Hematopoietic multipotent progenitor cell treated with erythropoietin and hydrocortisone succinate and interleukin-3 and kit ligand, for 6 days (in vitro differentiated cells): Measurements from ENCODE around the gene WIF1.
A peak's percentile ranks its signal among the peaks of the same experiment; 100 is the strongest.

Source experiments
- DNase-seq: peaks from one replicate; pipeline ENCODE4 v3.0.0-alpha.2; 2015

Gene WIF1

DNA sequence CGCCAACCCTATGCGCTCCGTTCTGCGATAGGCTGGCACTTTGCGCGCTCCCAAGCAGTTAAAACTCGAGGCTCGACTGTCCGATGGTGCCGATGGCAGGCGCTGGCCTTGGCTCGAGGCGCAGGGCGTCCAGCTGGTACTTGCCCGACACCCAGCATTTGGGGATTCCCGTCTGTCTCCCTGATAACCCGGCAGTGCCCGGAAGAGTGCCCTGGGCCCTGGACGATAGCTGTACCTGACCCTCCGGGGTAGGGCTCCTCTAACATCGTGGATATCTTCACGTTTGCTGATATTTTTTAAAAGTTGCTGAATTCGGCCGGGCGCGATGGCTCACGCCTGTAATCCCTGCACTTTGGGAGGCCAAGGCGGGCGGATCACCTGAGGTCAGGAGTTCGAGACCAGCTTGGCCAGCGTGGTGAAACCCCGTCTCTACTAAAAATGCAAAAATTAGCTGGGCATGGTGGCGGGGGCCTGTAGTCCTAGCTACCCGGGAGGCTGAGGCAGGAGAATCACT is 908 bp upstream of the WIF1 start:
- no peak for DNase-seq

DNA sequence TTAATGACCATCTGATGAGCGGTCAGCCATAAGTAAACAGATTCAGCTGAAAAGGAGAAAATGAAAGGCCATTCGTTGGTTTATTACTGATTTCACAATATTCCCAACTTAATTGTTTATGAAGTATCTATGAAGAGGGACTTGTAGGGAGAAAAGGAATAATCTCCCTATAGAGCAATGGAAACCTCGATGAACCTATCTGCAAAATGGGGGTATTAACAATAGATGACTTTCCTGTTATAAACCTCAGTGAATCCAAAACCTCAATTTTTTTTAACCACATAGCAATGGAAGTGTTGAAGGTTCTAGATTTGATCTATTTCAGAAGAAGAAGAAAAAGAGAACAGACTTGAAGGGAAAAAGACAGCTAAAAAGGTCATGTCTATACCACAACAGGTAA is 2.0 kb downstream of the WIF1 start:
- DNase-seq = no peak

DNA sequence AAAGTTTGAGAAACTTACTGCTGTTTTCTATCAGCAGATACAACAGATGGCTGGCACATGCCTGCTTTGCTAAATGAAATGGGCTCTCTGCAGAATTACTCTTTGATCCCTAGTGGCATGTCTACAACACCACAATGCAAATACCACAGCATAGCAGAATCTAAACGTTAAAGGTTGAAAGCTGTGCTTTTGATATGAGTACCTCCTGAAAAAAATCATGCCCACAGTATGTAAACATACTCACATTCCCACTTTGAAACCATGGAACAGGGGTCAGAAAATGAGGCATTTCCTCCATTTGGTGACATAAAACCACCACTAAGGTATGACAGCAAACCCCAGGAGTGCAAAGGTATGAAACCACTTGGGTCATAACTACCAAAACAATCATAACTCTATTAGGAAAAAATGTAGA is 7.5 kb downstream of the WIF1 start:
- no peak for DNase-seq

DNA sequence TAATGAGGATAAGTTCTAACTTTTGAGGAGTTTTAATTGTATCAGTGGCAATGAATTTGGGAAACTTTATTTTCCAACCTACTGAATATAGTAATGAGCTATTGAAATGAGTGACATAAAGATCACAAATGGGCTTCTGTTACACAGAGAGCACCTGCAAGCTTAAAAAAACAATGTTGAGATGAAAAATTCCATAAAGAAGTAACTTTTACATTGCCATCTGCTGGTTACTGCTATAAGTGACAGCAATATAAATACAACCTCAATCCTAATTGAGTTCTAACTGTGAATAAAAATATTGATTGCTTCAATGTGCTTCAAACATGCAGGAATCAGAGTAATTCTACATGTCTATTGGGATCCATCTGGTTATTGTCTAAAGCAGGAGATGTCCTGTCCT is 14.2 kb downstream of the WIF1 start:
- peak; percentile 39 for DNase-seq

DNA sequence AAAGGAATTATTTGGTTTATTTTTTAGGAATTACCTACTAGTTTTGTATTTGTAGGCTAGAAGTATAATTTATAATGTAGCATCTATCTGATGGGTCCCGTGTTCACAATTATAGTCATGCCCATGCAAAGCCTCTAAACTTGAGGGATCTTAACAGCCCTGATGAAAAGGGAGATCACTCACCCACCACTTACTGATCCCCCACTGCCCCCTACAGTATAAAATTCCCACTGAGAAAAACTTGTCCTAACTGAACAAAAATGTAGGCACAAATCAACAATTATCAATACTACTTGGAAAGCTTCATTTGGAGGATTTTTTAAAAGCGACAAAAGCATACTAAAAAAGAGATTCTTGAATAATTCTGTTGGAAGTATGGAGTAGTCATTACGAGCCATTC is 21.0 kb downstream of the WIF1 start:
- peak; percentile 35 for DNase-seq

DNA sequence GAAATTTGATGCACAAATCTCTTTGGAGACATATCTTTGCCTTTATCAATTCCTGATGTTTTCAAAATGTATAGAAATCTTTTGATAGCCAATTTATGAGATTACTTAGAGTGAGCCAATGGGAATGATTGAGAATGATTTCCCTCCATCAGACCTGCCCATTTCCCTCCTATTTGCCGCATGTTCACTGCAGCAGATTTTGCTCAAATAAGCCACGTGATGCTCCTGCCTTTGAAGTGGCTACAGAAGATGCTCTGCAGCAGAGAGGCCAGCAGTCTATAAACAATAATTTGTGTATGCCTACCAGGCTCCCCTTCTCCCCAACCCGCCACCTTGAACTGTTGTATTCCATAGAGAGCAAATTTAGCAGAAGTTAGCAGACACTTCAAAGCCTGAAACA is 21.9 kb downstream of the WIF1 start:
- no peak for DNase-seq

DNA sequence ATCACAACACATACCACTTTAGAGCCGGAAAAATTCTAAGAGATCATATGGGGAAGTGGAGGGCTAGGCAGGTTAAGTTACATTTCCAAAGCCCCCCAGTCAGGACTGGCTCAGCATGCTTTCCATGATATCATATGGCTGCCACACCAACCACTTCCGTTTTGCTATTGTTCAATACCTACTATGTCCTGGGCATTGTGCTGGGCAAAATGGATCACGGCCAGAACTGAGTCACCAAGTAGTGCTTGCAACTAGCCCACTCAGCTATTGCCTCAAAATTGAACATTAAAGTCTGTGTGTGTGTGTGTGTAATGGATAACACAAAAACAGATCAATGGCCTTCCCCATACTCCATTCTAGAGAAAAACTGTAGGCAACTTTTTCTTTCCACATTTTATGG is 22.7 kb downstream of the WIF1 start:
- DNase-seq = no peak

DNA sequence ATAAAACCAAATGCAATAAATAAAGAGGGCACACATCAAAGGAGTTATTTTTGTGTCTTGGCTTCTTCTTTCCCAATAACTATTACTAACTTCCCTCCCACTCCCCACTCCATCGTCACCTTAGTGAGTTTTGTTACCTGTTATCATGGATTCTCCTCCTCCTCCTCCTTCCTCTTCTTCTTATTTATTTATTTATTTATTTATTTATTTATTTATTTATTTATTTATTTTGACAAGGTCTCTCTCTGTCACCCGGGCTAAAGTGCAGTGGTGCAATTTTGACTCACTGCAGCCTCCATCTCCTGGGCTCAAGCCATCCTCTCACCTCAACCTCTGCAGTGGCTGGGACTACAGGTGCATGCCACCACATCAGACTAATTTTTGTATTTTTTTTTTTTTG is 26.4 kb downstream of the WIF1 start:
- no peak for DNase-seq

DNA sequence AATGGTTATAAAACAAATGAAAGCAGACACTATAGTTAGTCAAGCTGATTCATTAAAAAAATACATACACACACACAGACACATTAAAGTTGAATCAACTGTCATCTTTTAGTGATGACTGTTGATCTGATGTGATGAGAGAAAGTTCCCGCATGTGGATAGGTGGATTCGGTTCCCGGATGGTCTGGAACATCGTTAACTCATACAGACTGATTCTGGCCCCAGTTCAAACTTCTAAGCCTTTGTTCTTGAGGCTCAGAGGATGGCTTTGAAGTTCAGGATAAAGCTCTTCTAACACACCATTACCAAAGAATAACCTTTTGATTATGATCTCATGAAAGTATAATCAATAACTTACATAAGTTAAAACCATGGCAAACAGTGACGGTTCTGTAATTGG is 27.5 kb downstream of the WIF1 start:
- DNase-seq = no peak

DNA sequence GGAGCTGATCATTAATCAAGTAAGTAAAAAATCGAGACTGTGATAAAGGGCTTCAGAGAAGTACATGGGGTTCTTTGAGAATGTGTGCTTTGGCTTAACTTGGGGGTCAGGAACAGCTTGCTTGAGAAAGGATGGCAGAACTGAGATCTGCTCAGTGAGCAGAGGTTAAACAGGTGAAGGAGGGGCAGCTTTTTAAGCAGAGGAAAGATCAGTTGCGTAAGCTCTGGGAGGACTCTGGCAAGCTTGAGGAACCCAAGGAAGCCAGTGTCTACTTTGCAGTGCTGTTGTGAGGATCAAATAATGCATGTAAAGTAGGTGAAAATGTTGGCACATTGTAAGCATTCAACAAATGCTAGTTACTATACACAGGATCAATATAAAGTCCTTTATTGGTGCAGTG is 30.6 kb downstream of the WIF1 start:
- no peak for DNase-seq

DNA sequence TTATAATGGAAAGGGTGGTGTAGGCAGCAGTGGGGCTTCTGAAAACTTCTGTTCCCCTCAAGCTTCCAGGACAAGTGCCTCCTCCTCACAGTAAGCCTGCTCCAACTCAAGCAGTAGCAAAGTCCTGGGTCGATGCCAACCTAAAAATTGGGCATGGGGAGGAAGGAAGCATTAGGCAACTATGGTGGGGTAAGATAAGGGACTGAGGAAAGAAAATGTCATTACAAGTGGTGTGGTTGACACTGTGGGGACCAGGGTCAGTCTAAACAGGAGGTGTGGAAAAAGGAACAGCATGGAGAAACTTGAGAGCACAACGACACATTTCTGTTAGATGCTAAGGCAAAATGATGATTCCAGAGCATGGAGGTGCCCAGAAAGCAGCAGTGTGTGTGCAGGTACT is 34.9 kb downstream of the WIF1 start:
- peak; percentile 70 for DNase-seq

DNA sequence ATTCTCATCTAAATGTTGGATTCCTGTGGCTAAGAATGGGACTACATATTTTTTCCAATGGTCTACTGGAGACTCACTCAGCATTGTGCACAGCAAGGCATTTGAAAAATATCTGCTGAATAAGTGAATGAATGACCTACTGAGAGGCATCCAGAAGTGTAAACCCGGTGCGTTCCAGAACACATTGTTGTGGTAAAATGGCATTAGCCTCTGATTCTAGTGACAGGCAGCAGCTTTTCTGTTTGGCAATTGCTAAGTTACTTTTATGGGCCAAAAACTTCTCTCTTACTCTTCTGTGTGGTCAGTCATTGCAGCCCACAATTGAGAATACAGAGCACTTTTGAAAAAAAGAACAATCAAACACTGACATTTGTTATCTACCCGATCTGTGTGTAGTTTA is 36.5 kb downstream of the WIF1 start:
- DNase-seq = no peak

DNA sequence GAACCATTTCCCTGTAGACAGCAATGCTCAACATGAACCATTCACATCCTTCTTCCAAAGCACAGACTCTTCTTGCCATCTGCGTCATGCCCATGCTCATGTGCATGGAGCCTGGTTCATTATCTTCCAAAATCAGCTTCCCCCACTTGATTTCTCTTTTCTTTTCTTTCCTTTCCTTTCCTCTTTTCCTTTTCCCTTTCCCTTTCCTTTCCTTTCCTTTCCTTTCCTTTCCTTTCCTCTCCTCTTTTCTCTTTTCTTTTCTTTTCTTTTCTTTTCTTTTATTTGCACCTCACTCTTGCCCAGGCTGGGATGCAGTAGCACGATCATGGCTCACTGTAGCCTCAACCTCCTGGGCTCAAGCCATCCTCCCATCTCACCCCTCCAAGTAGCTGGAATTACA is 37.5 kb downstream of the WIF1 start:
- DNase-seq = no peak

DNA sequence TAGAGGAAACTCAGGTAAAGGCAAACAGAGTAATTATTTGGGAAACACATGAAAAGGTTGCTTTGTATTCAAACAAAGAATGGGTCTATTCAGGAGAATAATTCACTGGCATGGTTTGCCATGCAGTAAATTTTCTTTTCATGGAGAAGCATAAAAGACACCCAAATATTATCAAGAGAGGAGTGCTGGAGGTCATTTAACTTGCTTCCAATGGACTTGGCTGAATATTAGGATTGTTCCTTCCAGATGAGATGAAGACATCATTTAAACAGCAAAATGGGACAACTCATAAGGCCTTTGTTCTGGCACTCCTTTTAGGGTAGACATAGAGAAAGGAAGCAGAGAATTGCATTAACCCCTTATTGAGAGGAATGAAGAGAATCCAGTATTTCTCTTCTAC is 38.7 kb downstream of the WIF1 start:
- DNase-seq = no peak

DNA sequence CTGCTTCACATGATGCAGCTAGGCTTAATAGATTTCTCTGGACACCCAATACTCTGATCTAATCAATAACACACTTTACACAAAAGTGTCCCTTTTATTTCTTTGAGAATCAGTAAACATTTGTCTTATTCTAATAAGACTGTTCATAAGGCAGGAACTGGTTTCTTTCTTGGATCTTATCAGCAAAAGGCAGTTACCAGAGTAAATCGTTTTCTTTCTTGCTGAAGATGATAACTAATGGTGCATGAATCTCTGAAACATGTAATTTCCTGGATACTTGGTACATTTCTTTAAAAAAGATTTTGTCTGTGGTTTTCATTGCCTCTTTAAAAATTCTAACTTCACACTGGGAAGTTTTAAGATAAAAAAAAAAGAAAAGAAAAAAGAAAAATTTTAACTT is 39.6 kb downstream of the WIF1 start:
- DNase-seq = peak; percentile 23

DNA sequence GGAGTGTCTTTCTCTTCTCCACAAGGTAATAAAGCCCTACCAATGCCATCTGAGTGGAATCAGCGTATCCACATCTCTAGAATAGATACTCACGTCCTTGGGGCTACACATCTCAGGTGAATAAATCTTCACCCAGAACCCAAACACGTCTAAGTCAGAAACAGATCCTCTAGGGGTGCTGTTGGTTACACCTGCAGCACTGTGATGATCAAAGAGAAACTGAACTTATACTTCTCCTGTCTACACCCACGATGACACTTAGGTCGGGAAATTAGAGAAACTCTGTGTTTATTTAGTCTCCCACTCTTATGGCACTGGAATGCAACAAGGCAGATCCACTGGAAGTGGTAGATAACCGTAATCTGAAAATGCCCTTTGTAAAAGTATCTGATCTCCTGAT is 46.2 kb downstream of the WIF1 start:
- DNase-seq = no peak

DNA sequence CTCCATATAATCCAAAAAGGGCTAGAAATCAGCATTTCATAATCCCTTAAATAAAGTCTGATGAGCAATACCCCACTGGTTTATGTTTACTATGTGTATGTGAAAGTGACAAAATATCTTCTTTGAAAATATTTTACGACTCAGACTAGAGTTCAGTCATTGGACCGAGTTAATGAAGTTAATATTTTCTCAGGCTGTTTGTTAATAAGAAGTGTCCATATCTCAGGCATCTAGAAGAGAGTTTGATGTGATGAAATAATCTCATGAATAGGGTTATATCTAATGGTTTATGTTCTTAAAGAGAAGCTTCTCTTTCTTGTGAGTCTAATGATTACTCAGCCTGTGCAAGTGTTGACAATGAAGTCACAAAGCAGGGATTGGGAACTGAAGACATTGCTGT is 51.8 kb downstream of the WIF1 start:
- no peak for DNase-seq

DNA sequence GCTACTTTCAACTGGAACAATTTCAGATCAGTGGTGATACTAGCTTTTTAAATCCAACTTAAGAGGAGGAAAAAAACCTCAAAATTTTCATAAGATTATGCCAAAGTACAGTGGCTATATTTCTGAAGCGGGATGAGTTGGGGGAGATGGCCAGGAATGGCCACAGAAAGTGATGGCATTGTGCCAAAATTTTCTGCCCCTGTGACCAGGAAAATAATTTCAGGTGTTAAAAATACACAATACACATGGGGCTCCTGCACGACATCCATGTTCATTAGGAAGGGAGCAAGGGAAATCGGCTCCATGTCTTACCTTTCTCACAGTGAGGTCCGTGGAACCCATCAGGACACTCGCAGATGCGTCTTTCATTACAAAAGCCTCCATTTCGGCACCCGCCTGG is 53.7 kb downstream of the WIF1 start:
- no peak for DNase-seq

DNA sequence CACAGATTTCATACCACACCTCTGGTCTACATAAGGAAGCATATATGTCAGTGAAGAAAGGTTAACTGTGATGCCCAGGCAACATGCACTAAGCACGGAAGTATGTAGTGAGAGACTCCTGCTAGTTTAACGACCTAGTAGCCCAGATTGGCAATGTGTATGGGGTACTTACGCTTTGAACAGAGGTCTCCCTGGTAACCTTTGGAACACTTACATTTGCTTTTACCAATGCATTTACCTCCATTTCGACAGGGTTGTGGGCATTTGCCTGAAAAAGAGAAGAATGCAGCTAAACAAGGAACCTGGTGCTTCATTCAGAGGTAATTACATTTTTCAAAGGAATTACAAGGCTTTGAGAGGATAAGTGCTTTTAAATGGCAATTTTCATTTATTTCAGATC is 65.2 kb downstream of the WIF1 start:
- DNase-seq = no peak

DNA sequence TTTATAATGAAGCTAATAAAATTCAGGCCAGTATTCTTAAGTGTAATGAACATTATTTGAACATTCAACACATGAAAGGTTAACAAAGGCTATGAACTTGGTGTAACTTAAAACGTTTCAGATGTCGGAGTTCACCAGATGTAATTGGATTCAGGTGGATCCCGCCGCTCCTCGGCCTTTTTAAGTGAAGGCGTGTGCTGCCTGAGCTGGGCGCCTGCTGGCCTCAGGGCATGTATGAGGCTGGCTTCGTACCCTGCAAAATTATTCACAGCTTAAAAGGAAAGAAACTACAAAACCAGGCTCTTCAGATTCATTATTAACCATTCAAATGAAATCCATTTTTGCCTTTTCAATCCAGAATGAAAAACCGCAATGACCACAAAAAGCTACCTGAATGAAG is 69.9 kb downstream of the WIF1 start:
- DNase-seq = no peak

DNA sequence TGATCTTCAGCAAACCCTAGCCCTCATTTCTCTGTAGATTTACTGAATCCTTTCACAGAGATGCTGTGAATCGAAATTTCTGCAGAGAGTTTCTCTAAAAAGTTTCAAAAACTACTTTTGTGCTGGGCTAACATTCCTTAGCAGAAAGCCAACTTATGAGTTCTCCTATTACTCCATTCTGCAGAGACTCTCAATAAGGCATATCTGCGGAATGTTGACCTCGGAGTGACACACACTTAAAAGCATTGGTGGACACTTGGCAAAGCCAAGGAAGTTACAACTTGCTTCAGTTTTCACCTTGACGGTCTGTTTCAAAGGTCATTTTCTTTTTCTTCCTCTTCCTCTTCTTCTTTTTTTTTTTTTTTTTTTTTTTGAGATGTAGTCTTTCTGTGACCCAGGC is 75.8 kb downstream of the WIF1 start:
- no peak for DNase-seq

DNA sequence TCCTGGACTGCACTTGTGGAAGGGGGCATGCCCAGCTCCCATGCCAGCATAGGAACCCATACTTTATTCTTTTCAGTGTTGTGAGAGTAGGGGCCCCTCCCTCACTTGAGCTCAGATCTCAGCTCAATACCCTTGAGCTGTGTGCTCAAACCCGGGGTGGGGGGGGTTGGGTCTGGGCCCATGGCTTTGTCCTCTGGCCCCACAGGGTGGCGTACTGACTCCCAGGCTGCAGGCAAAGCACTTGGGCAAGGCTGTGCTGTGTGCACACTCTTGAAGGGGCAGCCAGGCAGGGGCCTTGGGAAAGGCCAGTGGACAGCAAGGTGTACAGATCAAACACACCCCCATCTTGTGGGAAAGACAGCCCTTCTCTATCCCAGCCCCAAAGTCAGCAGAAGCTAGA is 81.8 kb downstream of the WIF1 start:
- DNase-seq = no peak

DNA sequence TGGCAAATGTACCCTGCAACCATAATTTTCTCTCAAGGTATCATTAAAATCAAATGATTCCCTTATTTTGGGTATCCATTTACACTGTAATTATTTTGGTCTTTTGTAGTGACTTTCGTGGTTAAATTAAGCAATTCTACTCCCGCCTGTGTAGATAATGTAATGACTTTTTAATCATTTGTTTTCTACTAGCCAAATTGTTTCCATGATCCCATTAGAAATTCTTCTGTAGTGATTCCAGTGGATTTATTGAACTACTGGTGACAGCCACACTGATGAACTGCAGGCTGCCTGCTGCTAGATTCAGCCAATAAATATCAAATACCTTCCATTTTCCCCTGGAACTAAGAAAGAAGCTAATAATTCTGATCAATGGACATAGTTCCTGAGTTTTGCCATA is 96.0 kb downstream of the WIF1 start:
- DNase-seq = no peak

DNA sequence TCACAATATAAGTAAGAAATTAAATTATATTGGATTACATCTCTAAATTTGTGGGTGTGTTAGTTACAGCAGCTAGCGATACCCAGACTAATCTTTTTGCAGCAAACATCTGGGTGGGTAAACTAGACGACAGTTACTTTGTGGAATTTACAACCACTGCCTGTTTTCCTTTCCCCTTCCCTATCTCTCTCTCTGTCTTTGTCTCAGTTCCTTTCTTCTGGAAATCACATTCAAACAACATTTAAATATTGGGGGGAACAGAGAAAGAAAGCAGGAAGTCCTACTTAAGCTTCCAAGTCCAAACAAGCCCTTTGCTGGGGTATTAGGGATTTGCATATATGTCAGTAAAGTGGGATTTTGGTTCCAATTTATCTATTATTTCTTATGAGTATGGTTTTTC is 97.6 kb downstream of the WIF1 start:
- DNase-seq = no peak

DNA sequence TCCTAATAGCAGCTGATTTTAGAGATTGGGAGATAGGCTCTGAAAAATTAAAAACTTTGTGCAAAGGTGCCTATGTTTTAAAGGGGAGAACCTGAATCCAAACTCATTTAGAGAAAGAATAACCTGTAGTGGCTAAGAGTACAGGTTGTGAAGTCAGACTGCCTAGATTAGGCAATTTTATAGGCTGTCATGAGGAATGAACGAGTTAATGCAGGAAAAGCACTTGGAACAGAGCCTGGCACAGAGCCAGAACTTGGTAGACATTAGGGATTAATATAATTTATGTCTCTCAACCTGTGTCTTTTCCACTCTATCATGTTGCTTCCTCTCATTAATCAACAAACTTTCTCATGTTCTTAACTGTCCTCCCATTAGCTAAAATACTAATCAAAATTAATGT is 98.1 kb downstream of the WIF1 start:
- DNase-seq = no peak

DNA sequence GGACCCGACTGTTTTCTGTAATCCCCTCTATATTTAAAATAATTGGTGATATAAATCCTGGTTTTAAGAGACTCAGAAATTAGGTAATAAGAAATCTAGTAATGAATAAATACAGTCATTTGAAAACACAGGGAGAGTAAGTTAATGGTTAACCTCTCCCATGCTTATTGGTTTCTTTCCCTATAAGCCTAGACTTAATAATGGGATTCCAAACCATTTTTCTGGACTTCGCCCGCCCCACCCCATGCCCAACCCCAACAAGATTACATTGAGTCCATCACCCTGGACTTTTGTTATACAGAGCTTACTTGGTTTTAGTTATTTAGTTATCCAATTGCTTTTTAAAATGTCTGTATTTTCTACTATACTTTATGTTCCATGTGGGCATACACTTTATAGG is 98.7 kb downstream of the WIF1 start:
- DNase-seq = no peak
